HG03196 (cell line): ENCODE measurements around the gene GABRA4.

Experiments used
- ATAC-seq: cut with Tn5 transposase; IDR thresholded peaks from one replicate; pipeline ENCODE4 v1.9.1; 2021; ENCODE audit not compliant: unreplicated experiment

GABRA4 gene

GRCh38 chr4:46931981-46932380 is 61.4 kb downstream of the GABRA4 start:
- ATAC-seq = peak; percentile 71

GRCh38 chr4:46930891-46931290 is 62.5 kb downstream of the GABRA4 start:
- no peak for ATAC-seq

GRCh38 chr4:46927201-46927600 is 66.2 kb downstream of the GABRA4 start:
- no peak for ATAC-seq

- ATAC-seq = no peak
These were observed 68.4 kb downstream of the GABRA4 start for GRCh38 chr4:46924789-46925529.

- ATAC-seq = no peak
These were observed 71.2 kb downstream of the GABRA4 start for GRCh38 chr4:46922205-46922604.

- ATAC-seq = no peak
These were observed 84.3 kb downstream of the GABRA4 start, which contains the start of gene COX7B2 for GRCh38 chr4:46909078-46909477. Gene COX7B2, minus strand, starts transcription at chr4:46909245. Its CDS starts 174,053 bp downstream, at chr4:46735192.

GRCh38 chr4:46908148-46908547 is 85.2 kb downstream of the GABRA4 start:
- ATAC-seq = no peak

GRCh38 chr4:46900082-46900481 is 93.3 kb downstream of the GABRA4 start:
- no peak for ATAC-seq

GRCh38 chr4:46894826-46895225 is 98.6 kb downstream of the GABRA4 start:
- no peak for ATAC-seq

- ATAC-seq = no peak
These were observed 103.3 kb downstream of the GABRA4 start for GRCh38 chr4:46890056-46890455.

GRCh38 chr4:46889410-46889809 is 104.0 kb downstream of the GABRA4 start:
- no peak for ATAC-seq

- ATAC-seq = no peak
These were observed 106.7 kb downstream of the GABRA4 start for GRCh38 chr4:46886711-46887110.

- no peak for ATAC-seq
These were observed 114.7 kb downstream of the GABRA4 start for GRCh38 chr4:46878641-46879040.

- ATAC-seq = no peak
These were observed 118.6 kb downstream of the GABRA4 start for GRCh38 chr4:46874811-46875210.

GRCh38 chr4:46870411-46870810 is 123.0 kb downstream of the GABRA4 start:
- ATAC-seq = no peak
